A549 (cell line): ENCODE measurements around the gene SH3RF3.

ENCODE experiments used
- CHD4 ChIP-seq: fragments of 200-600 bp; sonication (generic); IDR thresholded peaks from 2 replicates; pipeline ENCODE4 v1.6.1; 2016; ENCODE audit warnings: antibody characterized with exemption, mild to moderate bottlenecking, borderline replicate concordance
- HDAC2 ChIP-seq: fragments of 200-600 bp; sonication (generic); IDR thresholded peaks from 2 replicates; pipeline ENCODE4 v1.6.1; 2016
- JUN ChIP-seq, 2 experiments: fragments of >200 bp; sonication (Bioruptor Twin); formaldehyde crosslinking; IDR thresholded peaks; 2 replicates in 1 of 2; 3 replicates in 1 of 2; pipeline ENCODE4 v1.6.1; 2016 to 2017
- MYC ChIP-seq: IDR thresholded peaks from 2 replicates; pipeline ENCODE4 v1.6.1; 2012; ENCODE audit warnings: mild to moderate bottlenecking, inconsistent platforms, low read length, improper control_type of control experiment, borderline replicate concordance
- POLR2A ChIP-seq: IDR thresholded peaks from 2 replicates; pipeline ENCODE4 v1.6.1; 2012; ENCODE audit warnings: mild to moderate bottlenecking, low read length
- RCOR1 ChIP-seq: fragments of 150-350 bp; IDR thresholded peaks from 2 replicates; pipeline ENCODE4 v1.6.1; 2014; ENCODE audit warnings: antibody characterized with exemption, low read length, low read depth
- TF ChIP-seq, protein P1 (sequence below): fragments of >200 bp; sonication (Bioruptor Twin); formaldehyde crosslinking; IDR thresholded peaks from 3 replicates; pipeline ENCODE4 v1.5.1; 2016
- TF ChIP-seq, protein P2 (sequence below): IDR thresholded peaks from 2 replicates; pipeline ENCODE4 v1.6.1; 2012
- TF ChIP-seq, protein P3 (sequence below): fragments of 450-650 bp; IDR thresholded peaks from 2 replicates; pipeline ENCODE4 v1.6.1; 2014; ENCODE audit warnings: antibody characterized with exemption

DNA sequence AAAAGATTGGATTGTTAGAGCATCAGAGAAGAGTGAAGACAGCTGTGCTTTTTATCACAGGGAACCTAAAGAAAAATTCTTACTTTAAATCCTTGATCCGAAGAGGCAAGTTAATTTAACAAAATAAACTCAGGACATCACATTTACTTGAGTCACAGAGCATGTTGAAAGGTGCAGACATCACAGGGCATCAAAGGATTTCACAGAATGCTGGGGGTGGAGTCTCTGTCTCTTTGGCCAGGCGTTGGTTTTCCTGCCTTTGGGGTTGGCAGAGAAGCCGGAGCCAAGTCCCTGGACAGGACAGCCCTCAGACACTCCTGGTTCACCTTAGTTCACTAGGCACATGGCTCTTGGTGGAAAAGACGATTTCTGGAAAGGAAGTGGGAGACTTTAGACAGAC lies 56.3 kb downstream of the SH3RF3 start:
- no peak for TF ChIP-seq RCOR1
- TF ChIP-seq, protein P1, sequence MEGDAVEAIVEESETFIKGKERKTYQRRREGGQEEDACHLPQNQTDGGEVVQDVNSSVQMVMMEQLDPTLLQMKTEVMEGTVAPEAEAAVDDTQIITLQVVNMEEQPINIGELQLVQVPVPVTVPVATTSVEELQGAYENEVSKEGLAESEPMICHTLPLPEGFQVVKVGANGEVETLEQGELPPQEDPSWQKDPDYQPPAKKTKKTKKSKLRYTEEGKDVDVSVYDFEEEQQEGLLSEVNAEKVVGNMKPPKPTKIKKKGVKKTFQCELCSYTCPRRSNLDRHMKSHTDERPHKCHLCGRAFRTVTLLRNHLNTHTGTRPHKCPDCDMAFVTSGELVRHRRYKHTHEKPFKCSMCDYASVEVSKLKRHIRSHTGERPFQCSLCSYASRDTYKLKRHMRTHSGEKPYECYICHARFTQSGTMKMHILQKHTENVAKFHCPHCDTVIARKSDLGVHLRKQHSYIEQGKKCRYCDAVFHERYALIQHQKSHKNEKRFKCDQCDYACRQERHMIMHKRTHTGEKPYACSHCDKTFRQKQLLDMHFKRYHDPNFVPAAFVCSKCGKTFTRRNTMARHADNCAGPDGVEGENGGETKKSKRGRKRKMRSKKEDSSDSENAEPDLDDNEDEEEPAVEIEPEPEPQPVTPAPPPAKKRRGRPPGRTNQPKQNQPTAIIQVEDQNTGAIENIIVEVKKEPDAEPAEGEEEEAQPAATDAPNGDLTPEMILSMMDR = no peak
- TF ChIP-seq MYC = no peak
- TF ChIP-seq, protein P2, sequence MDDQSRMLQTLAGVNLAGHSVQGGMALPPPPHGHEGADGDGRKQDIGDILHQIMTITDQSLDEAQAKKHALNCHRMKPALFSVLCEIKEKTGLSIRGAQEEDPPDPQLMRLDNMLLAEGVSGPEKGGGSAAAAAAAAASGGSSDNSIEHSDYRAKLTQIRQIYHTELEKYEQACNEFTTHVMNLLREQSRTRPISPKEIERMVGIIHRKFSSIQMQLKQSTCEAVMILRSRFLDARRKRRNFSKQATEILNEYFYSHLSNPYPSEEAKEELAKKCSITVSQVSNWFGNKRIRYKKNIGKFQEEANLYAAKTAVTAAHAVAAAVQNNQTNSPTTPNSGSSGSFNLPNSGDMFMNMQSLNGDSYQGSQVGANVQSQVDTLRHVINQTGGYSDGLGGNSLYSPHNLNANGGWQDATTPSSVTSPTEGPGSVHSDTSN = no peak
- TF ChIP-seq HDAC2 = no peak
- TF ChIP-seq, protein P3, sequence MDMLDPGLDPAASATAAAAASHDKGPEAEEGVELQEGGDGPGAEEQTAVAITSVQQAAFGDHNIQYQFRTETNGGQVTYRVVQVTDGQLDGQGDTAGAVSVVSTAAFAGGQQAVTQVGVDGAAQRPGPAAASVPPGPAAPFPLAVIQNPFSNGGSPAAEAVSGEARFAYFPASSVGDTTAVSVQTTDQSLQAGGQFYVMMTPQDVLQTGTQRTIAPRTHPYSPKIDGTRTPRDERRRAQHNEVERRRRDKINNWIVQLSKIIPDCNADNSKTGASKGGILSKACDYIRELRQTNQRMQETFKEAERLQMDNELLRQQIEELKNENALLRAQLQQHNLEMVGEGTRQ = no peak
- TF ChIP-seq CHD4 = no peak
- no peak for TF ChIP-seq POLR2A
- TF ChIP-seq JUN (IDR thresholded peaks at IDR 0.05) = no peak
